ENCODE measurements around the gene SPATS2. TPM values are rescaled to one million over a fixed set of nuclear protein-coding genes. Genes with fewer than 3 reads are reported as not detected.

Gene SPATS2
- total RNA-seq, 2 experiments from 2014 or later = 6.1 to 6.4 TPM

- DNase-seq = peak; percentile 41 to 77 (median 59)
- peak; percentile 98 for ATAC-seq (ENCODE audit: poor library complexity)
- TF ChIP-seq CTCF (IDR thresholded peaks at IDR 0.05) = peak; percentile 55
- ChIA-PET POLR2A (interaction anchor here (0.7 to 1.2 kb wide), 2 partner anchors 20 to 22 kb away, joined by 5 to 6 read pairs; partner anchors contain the start of gene SPATS2), CTCF (interaction anchor here (0.7 to 1.8 kb wide), 3 partner anchors 9 to 122 kb away, joined by 3 to 5 read pairs (median 3); no protein-coding TSS in a partner anchor)
- no peaks in the 10 kb centered on the region for H3K9me3 ChIP-seq (ENCODE audit: control insufficient read depth in 1 of 2, insufficient read depth in 1 of 2, low read length in 2 of 2)
- Mint-ChIP-seq H3K27ac (no peak overlapping the region), H3K4me3 (no peak overlapping the region), H3K9me3 (no peaks in the 10 kb centered on the region), H3K4me1 (ENCODE audit: low read depth) (peaks cover 8% of the 10 kb centered on the region), H3K27me3 (no peaks in the 10 kb centered on the region), H3K36me3 (ENCODE audit: low read depth) (no peaks in the 10 kb centered on the region)
- no peak overlapping the region for H3K27ac ChIP-seq (ENCODE audit: low read depth in 1 of 2, low read length in 2 of 2)
- no peaks in the 10 kb centered on the region for H3K27me3 ChIP-seq (ENCODE audit: control insufficient read depth in 1 of 2, insufficient read depth in 2 of 2, low read length in 2 of 2)
- peaks cover 5% of the 10 kb centered on the region for H3K4me1 ChIP-seq (ENCODE audit: insufficient read depth, low read length)
- intact Hi-C loops (cut with DNase I, micrococcal nuclease) = no loop called here
- no peaks in the 10 kb centered on the region for H3K36me3 ChIP-seq (ENCODE audit: insufficient read depth, low read length)
- H3K4me3 ChIP-seq (ENCODE audit: low read length) = no peak overlapping the region
Measured at GRCh38 chr12:49388682-49389386, 21.6 kb downstream of the SPATS2 start.

GRCh38 chr12:49389387-49389703 is 22.1 kb downstream of the SPATS2 start:
- H3K4me1 Mint-ChIP-seq (ENCODE audit: low read depth) = peaks cover 8% of the 10 kb centered on the region
- TF ChIP-seq CTCF (IDR thresholded peaks at IDR 0.05) = no peak
- no peak overlapping the region for H3K27ac Mint-ChIP-seq
- no peak overlapping the region for H3K4me3 Mint-ChIP-seq
- no peaks in the 10 kb centered on the region for H3K27me3 ChIP-seq (ENCODE audit: control insufficient read depth in 1 of 2, insufficient read depth in 2 of 2, low read length in 2 of 2)
- H3K4me3 ChIP-seq (ENCODE audit: low read length) = no peak overlapping the region
- intact Hi-C loops (cut with DNase I, micrococcal nuclease) = no loop called here
- ChIA-PET CTCF (interaction anchor here (0.7 to 1.8 kb wide), 3 partner anchors 8 to 122 kb away, joined by 3 to 5 read pairs (median 3); no protein-coding TSS in a partner anchor), POLR2A (interaction anchor here (0.7 to 1.2 kb wide), 2 partner anchors 20 to 23 kb away, joined by 5 to 6 read pairs; partner anchors contain the start of gene SPATS2)
- no peaks in the 10 kb centered on the region for H3K9me3 Mint-ChIP-seq
- no peaks in the 10 kb centered on the region for H3K27me3 Mint-ChIP-seq
- ATAC-seq (ENCODE audit: poor library complexity) = no peak
- no peaks in the 10 kb centered on the region for H3K36me3 ChIP-seq (ENCODE audit: insufficient read depth, low read length)
- no peaks in the 10 kb centered on the region for H3K36me3 Mint-ChIP-seq (ENCODE audit: low read depth)
- H3K27ac ChIP-seq (ENCODE audit: low read depth in 1 of 2, low read length in 2 of 2) = no peak overlapping the region
- DNase-seq = no peak
- H3K9me3 ChIP-seq (ENCODE audit: control insufficient read depth in 1 of 2, insufficient read depth in 1 of 2, low read length in 2 of 2) = no peaks in the 10 kb centered on the region
- H3K4me1 ChIP-seq (ENCODE audit: insufficient read depth, low read length) = peaks cover 5% of the 10 kb centered on the region

- intact Hi-C loops (cut with DNase I, micrococcal nuclease) = no loop called here
- CTCF ChIA-PET = interaction anchor here (1.1 kb wide), 1 partner anchor 8 kb away, joined by 3 read pairs; no protein-coding TSS in a partner anchor
- H3K27ac ChIP-seq (ENCODE audit: low read depth in 1 of 2, low read length in 2 of 2) = no peak overlapping the region
- no peaks in the 10 kb centered on the region for H3K27me3 ChIP-seq (ENCODE audit: control insufficient read depth in 1 of 2, insufficient read depth in 2 of 2, low read length in 2 of 2)
- no peaks in the 10 kb centered on the region for H3K36me3 ChIP-seq (ENCODE audit: insufficient read depth, low read length)
- no peaks in the 10 kb centered on the region for H3K4me1 ChIP-seq (ENCODE audit: insufficient read depth, low read length)
- no peak overlapping the region for H3K4me3 ChIP-seq (ENCODE audit: low read length)
- Mint-ChIP-seq H3K4me1 (ENCODE audit: low read depth) (no peaks in the 10 kb centered on the region), H3K27ac (no peak overlapping the region), H3K4me3 (no peak overlapping the region), H3K27me3 (no peaks in the 10 kb centered on the region), H3K9me3 (no peaks in the 10 kb centered on the region), H3K36me3 (ENCODE audit: low read depth) (no peaks in the 10 kb centered on the region)
- TF ChIP-seq CTCF (IDR thresholded peaks at IDR 0.05) = no peak
- POLR2A ChIA-PET = no interaction called here
- H3K9me3 ChIP-seq (ENCODE audit: control insufficient read depth in 1 of 2, insufficient read depth in 1 of 2, low read length in 2 of 2) = no peaks in the 10 kb centered on the region
- ATAC-seq (ENCODE audit: poor library complexity) (no peak), DNase-seq (no peak)
Measured at GRCh38 chr12:49397000-49397399, 29.7 kb downstream of the SPATS2 start.

Data from CD4-positive, alpha-beta T cell (primary cell).